Breast epithelium (tissue), 4 donors: ENCODE measurements around the gene LMNA. TPM values are rescaled to one million over a fixed set of nuclear protein-coding genes. Genes with fewer than 3 reads are reported as not detected.
A peak's percentile ranks its signal among the peaks of the same experiment; 100 is the strongest.

Experiments used
- DNase-seq, 2 donors: peaks; one replicate each; pipeline ENCODE4 v3.0.0-alpha.2; 2019; ENCODE audit warnings: low spot score in 2 of 2
- H3K27ac ChIP-seq, 2 donors: fragments of 200-600 bp; sonication (generic) in 1 of 2; one replicate each; pipeline ENCODE4 v1.5.1; 2016 to 2019; ENCODE audit warnings: mild to moderate bottlenecking in 1 of 2
- H3K27me3 ChIP-seq, 2 donors: fragments of 200-600 bp; sonication (generic) in 1 of 2; one replicate each; pipeline versions ENCODE4 v1.5.1 to v1.6.0; 2017 to 2019; ENCODE audit warnings: control low read depth in 1 of 2, mild to moderate bottlenecking in 1 of 2
- H3K36me3 ChIP-seq: fragments of 200-600 bp; one replicate; pipeline ENCODE4 v1.5.1; 2019
- H3K4me1 ChIP-seq, 2 donors: fragments of 200-600 bp; sonication (generic); one replicate each; pipeline ENCODE4 v1.5.1; 2016 to 2019; ENCODE audit warnings: control low read depth in 1 of 2
- H3K4me3 ChIP-seq, 3 donors: fragments of 200-600 bp; sonication (generic); 1 replicate in 2 of 3; 2 replicates in 1 of 3; pipeline ENCODE4 v1.5.1; 2016 to 2019; ENCODE audit warnings: mild to moderate bottlenecking in 3 of 3, moderate library complexity in 2 of 3
- H3K9me3 ChIP-seq, 2 donors: fragments of 200-600 bp; sonication (generic) in 1 of 2; one replicate each; pipeline ENCODE4 v1.5.1; 2016 to 2019; ENCODE audit warnings: control low read depth in 1 of 2
- CTCF ChIP-seq, 3 donors: fragments of 450-650 bp; IDR thresholded peaks; one replicate each; pipeline ENCODE4 v1.5.1; 2016 to 2017; ENCODE audit warnings: antibody characterized with exemption in 3 of 3, mild to moderate bottlenecking in 3 of 3, moderate library complexity in 3 of 3
- POLR2A ChIP-seq: fragments of 450-650 bp; IDR thresholded peaks from one replicate; pipeline ENCODE4 v1.6.1; 2016; ENCODE audit warnings: antibody characterized with exemption, mild to moderate bottlenecking, moderate library complexity
- POLR2AphosphoS5 ChIP-seq, 3 donors: sonication (generic); formaldehyde crosslinking; IDR thresholded peaks; one replicate each; pipeline ENCODE4 v1.6.1; 2017; ENCODE audit warnings: antibody characterized with exemption in 3 of 3
- intact Hi-C: fragments of 100-400 bp; cut with DNase I; formaldehyde crosslinking; loops from one replicate; pipeline ENCODE4 v1.15.1; 2023; ENCODE audit warnings: low total_unique reads
- total RNA-seq, 3 donors: library from RNA; depleted of rRNA; stranded (reverse); fragments of >200 nt; gene quantifications; one replicate each; pipeline ENCODE4 v1.1.0, GENCODE V29; 2016

The LMNA gene
- total RNA-seq, 3 donors from 2014 or later, result 292 to 367 (median 319) TPM

- Histone ChIP-seq H3K27me3 (no peaks in the 10 kb centered on the region), H3K27ac (no peak overlapping the region), H3K36me3 (no peaks in the 10 kb centered on the region), H3K4me3 (no peak overlapping the region), H3K4me1 (peaks cover 6 to 9% of the 10 kb centered on the region in 2 donors), H3K9me3 (no peaks in the 10 kb centered on the region)
- TF ChIP-seq POLR2A (no peak), CTCF (IDR thresholded peaks at IDR 0.05) (no peak), POLR2AphosphoS5 (IDR thresholded peaks at IDR 0.05) (no peak)
- no peak for DNase-seq
- intact Hi-C loops, result no loop called here
These were observed 43.0 kb downstream of the LMNA start for GRCh38 chr1:156157506-156157905.

GRCh38 chr1:156157966-156158365 is 43.5 kb downstream of the LMNA start:
- H3K27ac ChIP-seq, result no peak overlapping the region
- H3K4me1 ChIP-seq, result peaks cover 2 to 9% of the 10 kb centered on the region in 2 donors
- no peaks in the 10 kb centered on the region for H3K36me3 ChIP-seq
- no peaks in the 10 kb centered on the region for H3K27me3 ChIP-seq
- DNase-seq, result no peak
- H3K9me3 ChIP-seq, result no peaks in the 10 kb centered on the region
- no peak overlapping the region for H3K4me3 ChIP-seq
- intact Hi-C loops, result no loop called here
- no peak for TF ChIP-seq POLR2A
- TF ChIP-seq CTCF (IDR thresholded peaks at IDR 0.05), result no peak
- TF ChIP-seq POLR2AphosphoS5 (IDR thresholded peaks at IDR 0.05), result no peak

- peak overlapping the region; percentile 40 to 66 (median 54) for H3K4me3 ChIP-seq
- DNase-seq, result no peak
- no peaks in the 10 kb centered on the region for H3K27me3 ChIP-seq
- no peaks in the 10 kb centered on the region for H3K9me3 ChIP-seq
- H3K27ac ChIP-seq, result peak overlapping the region; percentile 26 to 94
- no peaks in the 10 kb centered on the region for H3K4me1 ChIP-seq
- intact Hi-C loops, result no loop called here
- H3K36me3 ChIP-seq, result no peaks in the 10 kb centered on the region
- TF ChIP-seq POLR2AphosphoS5 (IDR thresholded peaks at IDR 0.05) (no peak), POLR2A (no peak), CTCF (IDR thresholded peaks at IDR 0.05) (no peak)
These were observed 45.7 kb downstream of the LMNA start for GRCh38 chr1:156160000-156160742.

- H3K36me3 ChIP-seq, result no peaks in the 10 kb centered on the region
- no peak for TF ChIP-seq POLR2A
- no peak for TF ChIP-seq POLR2AphosphoS5 (IDR thresholded peaks at IDR 0.05)
- no peaks in the 10 kb centered on the region for H3K27me3 ChIP-seq
- H3K4me1 ChIP-seq, result no peaks in the 10 kb centered on the region
- H3K9me3 ChIP-seq, result no peaks in the 10 kb centered on the region
- peak overlapping the region; percentile 74 to 94 for H3K27ac ChIP-seq
- intact Hi-C loops, result no loop called here
- peak overlapping the region; percentile 40 to 66 (median 54) for H3K4me3 ChIP-seq
- peak; percentile 67 to 73 for DNase-seq
These were observed 46.2 kb downstream of the LMNA start for GRCh38 chr1:156160743-156161171.

GRCh38 chr1:156162430-156163037 is 48.0 kb downstream of the LMNA start:
- TF ChIP-seq POLR2AphosphoS5 (IDR thresholded peaks at IDR 0.05) (no peak), POLR2A (no peak), CTCF (IDR thresholded peaks at IDR 0.05) (no peak)
- no peaks in the 10 kb centered on the region for H3K27me3 ChIP-seq
- DNase-seq, result no peak
- H3K36me3 ChIP-seq, result no peaks in the 10 kb centered on the region
- no peaks in the 10 kb centered on the region for H3K4me1 ChIP-seq
- no peaks in the 10 kb centered on the region for H3K9me3 ChIP-seq
- H3K27ac ChIP-seq, result peak overlapping the region; percentile 74 to 94
- H3K4me3 ChIP-seq, result no peak overlapping the region
- intact Hi-C loops, result no loop called here
